HG02970 (cell line): Measurements from ENCODE around the gene RAD52.

ENCODE experiments used
- ATAC-seq: cut with Tn5 transposase; IDR thresholded peaks from one replicate; pipeline ENCODE4 v1.9.1; 2021; ENCODE audit warnings: mild to moderate bottlenecking, moderate library complexity, moderate number of reproducible peaks; ENCODE audit not compliant: unreplicated experiment, low FRiP score

RAD52 gene

GRCh38 chr12:949453-950191 is at the start of gene RAD52:
Gene RAD52, minus strand, starts transcription at chr12:949694. Its CDS starts 16,636 bp downstream, at chr12:933058.
- ATAC-seq, result peak; percentile 88

GRCh38 chr12:998020-998874 is 48.8 kb upstream of the RAD52 start:
- ATAC-seq, result no peak

GRCh38 chr12:997505-997904 is 48.0 kb upstream of the RAD52 start:
- no peak for ATAC-seq

- ATAC-seq, result no peak
Observed at GRCh38 chr12:996881-997280, 47.4 kb upstream of the RAD52 start.

GRCh38 chr12:992647-993046 is 43.2 kb upstream of the RAD52 start:
- ATAC-seq, result no peak

GRCh38 chr12:991350-992333 is 42.1 kb upstream of the RAD52 start:
- ATAC-seq, result no peak

- peak; percentile 92 for ATAC-seq
Observed at GRCh38 chr12:990661-991349, 41.3 kb upstream of the RAD52 start, which contains the start of gene ERC1. Gene ERC1, plus strand, starts transcription at chr12:991223. Its CDS starts 36,681 bp downstream, at chr12:1027904.

- peak; percentile 24 for ATAC-seq
Observed at GRCh38 chr12:989751-990660, 40.5 kb upstream of the RAD52 start.

GRCh38 chr12:989051-989450 is 39.6 kb upstream of the RAD52 start:
- ATAC-seq, result no peak

- ATAC-seq, result no peak
Observed at GRCh38 chr12:988646-989045, 39.2 kb upstream of the RAD52 start.

- no peak for ATAC-seq
Observed at GRCh38 chr12:981961-982360, 32.5 kb upstream of the RAD52 start.

- no peak for ATAC-seq
Observed at GRCh38 chr12:981176-981828, 31.8 kb upstream of the RAD52 start.

GRCh38 chr12:979349-979748 is 29.9 kb upstream of the RAD52 start:
- no peak for ATAC-seq

GRCh38 chr12:977156-977555 is 27.7 kb upstream of the RAD52 start:
- ATAC-seq, result no peak

GRCh38 chr12:976644-977043 is 27.1 kb upstream of the RAD52 start:
- ATAC-seq, result no peak

GRCh38 chr12:974271-974862 is 24.9 kb upstream of the RAD52 start:
- no peak for ATAC-seq

- no peak for ATAC-seq
Observed at GRCh38 chr12:971991-972390, 22.5 kb upstream of the RAD52 start.

GRCh38 chr12:969821-970220 is 20.3 kb upstream of the RAD52 start:
- ATAC-seq, result no peak
